Gastrocnemius medialis (tissue), 4 donors: ENCODE data around the gene KRTAP24-1. TPM values are rescaled to one million over a fixed set of nuclear protein-coding genes. Genes with fewer than 3 reads are reported as not detected.

ENCODE experiments used
- ATAC-seq, 2 donors: fragments of 150-250 bp; one replicate each; pipeline ENCODE4 v1.9.1; 2016
- DNase-seq, 2 donors: peaks; one replicate each; pipeline ENCODE4 v3.0.0-alpha.2; 2019
- H3K27ac ChIP-seq, 4 donors: fragments of 200-600 bp; sonication (generic); 1 replicate in 1 of 4; 2 replicates in 3 of 4; pipeline ENCODE4 v1.5.1; 2016 to 2018; ENCODE audit warnings: mild to moderate bottlenecking in 2 of 4, moderate library complexity in 1 of 4
- H3K27me3 ChIP-seq, 3 donors: fragments of 200-600 bp; sonication (generic) in 2 of 3; 1 replicate in 1 of 3; 2 replicates in 2 of 3; pipeline versions ENCODE4 v1.5.1 to v1.6.0; 2016 to 2019; ENCODE audit warnings: mild to moderate bottlenecking in 1 of 3, moderate library complexity in 1 of 3
- H3K36me3 ChIP-seq, 2 donors: fragments of 200-600 bp; sonication (generic) in 1 of 2; one replicate each; pipeline ENCODE4 v1.5.1; 2017 to 2018
- H3K4me1 ChIP-seq, 2 donors: fragments of 200-600 bp; sonication (generic) in 1 of 2; one replicate each; pipeline ENCODE4 v1.5.1; 2016 to 2017; ENCODE audit warnings: mild to moderate bottlenecking in 2 of 2
- H3K4me3 ChIP-seq, 4 donors: fragments of 200-600 bp; sonication (generic) in 3 of 4; 1 replicate in 1 of 4; 2 replicates in 3 of 4; pipeline ENCODE4 v1.5.1; 2016 to 2019; ENCODE audit warnings: mild to moderate bottlenecking in 2 of 4
- H3K9me3 ChIP-seq, 3 donors: fragments of 200-600 bp; sonication (generic) in 2 of 3; 1 replicate in 1 of 3; 2 replicates in 2 of 3; pipeline ENCODE4 v1.5.1; 2016 to 2019
- POLR2A ChIP-seq, 2 donors: fragments of 450-650 bp; IDR thresholded peaks; one replicate each; pipeline ENCODE4 v1.6.1; 2017; ENCODE audit warnings: antibody characterized with exemption in 2 of 2, mild to moderate bottlenecking in 2 of 2, moderate library complexity in 2 of 2
- in situ Hi-C, 4 donors: fragments of 200-750 bp; cut with MboI; loops; one replicate each; pipeline versions ENCODE4 v1.15.0 to v1.8.0; 2017; ENCODE audit warnings: low sequenced_read_pairs in 4 of 4
- intact Hi-C: fragments of 100-400 bp; cut with DNase I; formaldehyde crosslinking; loops from one replicate; pipeline ENCODE4 v1.15.1; 2023; ENCODE audit warnings: low total_unique reads
- total RNA-seq, 4 donors: library from RNA; depleted of rRNA; stranded (reverse); fragments of >200 nt; gene quantifications; one replicate each; pipeline versions ENCODE4 v1.1.0 to v1.2.3, GENCODE V29; 2016
- TF ChIP-seq, protein P1 (sequence below), 5 experiments: fragments of 450-650 bp in 3 of 5; fragments of 200-600 bp in 2 of 5; sonication (generic) in 2 of 5; IDR thresholded peaks in 4 of 5; conservative IDR thresholded peaks in 1 of 5; 1 replicate in 4 of 5; 2 replicates in 1 of 5; pipeline ENCODE4 v1.5.1; 2016 to 2019; ENCODE audit warnings: antibody characterized with exemption in 5 of 5, mild to moderate bottlenecking in 3 of 5, moderate library complexity in 3 of 5

Gene KRTAP24-1
- total RNA-seq, 4 donors from 2014 or later, result not detected

DNA sequence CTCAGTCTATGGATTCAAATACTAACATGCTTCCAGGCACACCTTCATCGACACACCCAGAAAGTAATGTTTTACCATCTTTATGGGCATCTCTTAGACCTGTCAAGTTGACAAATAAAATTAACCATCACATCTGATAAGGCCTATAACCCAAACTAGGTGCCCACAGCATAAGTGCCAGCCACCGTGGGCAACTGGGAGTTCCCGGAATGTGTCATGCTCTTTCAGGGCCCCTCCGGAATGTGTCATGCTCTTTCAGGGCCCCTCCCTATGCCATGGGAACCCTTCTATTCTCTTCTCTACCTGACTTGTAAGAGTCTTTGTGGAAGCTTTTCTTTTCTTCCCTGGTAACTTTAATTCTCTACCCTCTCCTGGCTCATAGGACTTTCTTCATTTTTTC is 26.6 kb downstream of the KRTAP24-1 start:
- Histone ChIP-seq H3K9me3 (no peaks in the 10 kb centered on the region), H3K27me3 (no peaks in the 10 kb centered on the region), H3K4me3 (no peak overlapping the region), H3K4me1 (no peaks in the 10 kb centered on the region), H3K36me3 (no peaks in the 10 kb centered on the region), H3K27ac (no peak overlapping the region)
- TF ChIP-seq, protein P1, sequence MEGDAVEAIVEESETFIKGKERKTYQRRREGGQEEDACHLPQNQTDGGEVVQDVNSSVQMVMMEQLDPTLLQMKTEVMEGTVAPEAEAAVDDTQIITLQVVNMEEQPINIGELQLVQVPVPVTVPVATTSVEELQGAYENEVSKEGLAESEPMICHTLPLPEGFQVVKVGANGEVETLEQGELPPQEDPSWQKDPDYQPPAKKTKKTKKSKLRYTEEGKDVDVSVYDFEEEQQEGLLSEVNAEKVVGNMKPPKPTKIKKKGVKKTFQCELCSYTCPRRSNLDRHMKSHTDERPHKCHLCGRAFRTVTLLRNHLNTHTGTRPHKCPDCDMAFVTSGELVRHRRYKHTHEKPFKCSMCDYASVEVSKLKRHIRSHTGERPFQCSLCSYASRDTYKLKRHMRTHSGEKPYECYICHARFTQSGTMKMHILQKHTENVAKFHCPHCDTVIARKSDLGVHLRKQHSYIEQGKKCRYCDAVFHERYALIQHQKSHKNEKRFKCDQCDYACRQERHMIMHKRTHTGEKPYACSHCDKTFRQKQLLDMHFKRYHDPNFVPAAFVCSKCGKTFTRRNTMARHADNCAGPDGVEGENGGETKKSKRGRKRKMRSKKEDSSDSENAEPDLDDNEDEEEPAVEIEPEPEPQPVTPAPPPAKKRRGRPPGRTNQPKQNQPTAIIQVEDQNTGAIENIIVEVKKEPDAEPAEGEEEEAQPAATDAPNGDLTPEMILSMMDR (IDR thresholded peaks at IDR 0.05 in 4 of 5, conservative IDR thresholded peaks at IDR 0.05 in 1 of 5), result no peak
- TF ChIP-seq POLR2A (IDR thresholded peaks at IDR 0.05), result no peak
- in situ Hi-C loops, result no loop called here
- intact Hi-C loops, result no loop called here
- DNase-seq, result no peak
- no peak for ATAC-seq

DNA sequence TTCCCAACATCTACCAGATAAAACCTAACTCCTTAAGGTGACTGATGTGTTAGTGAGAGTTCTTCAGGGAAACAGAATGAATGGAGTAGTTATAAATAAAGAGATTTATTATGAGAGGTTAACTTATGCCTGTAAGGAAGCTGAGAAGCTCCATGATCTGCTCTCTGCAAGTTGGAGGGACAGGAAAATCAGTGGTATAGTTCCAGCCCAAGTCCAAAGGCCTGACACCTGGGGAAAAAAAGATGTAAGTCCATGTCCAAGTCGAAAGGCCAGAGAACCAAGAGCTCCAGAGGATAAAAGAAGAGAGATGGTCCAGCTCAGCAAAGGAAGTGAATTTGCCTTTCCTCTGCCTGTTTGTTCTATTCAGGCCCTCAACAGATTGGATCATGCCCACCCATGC is 27.1 kb downstream of the KRTAP24-1 start:
- ATAC-seq (no peak), DNase-seq (no peak)
- H3K36me3 ChIP-seq, result no peaks in the 10 kb centered on the region
- H3K4me1 ChIP-seq, result no peaks in the 10 kb centered on the region
- H3K9me3 ChIP-seq, result no peaks in the 10 kb centered on the region
- TF ChIP-seq, protein P1 (IDR thresholded peaks at IDR 0.05 in 4 of 5, conservative IDR thresholded peaks at IDR 0.05 in 1 of 5), result no peak
- no peak for TF ChIP-seq POLR2A (IDR thresholded peaks at IDR 0.05)
- in situ Hi-C loops (no loop called here), intact Hi-C loops (no loop called here)
- H3K4me3 ChIP-seq, result no peak overlapping the region
- H3K27ac ChIP-seq, result no peak overlapping the region
- H3K27me3 ChIP-seq, result no peaks in the 10 kb centered on the region

DNA sequence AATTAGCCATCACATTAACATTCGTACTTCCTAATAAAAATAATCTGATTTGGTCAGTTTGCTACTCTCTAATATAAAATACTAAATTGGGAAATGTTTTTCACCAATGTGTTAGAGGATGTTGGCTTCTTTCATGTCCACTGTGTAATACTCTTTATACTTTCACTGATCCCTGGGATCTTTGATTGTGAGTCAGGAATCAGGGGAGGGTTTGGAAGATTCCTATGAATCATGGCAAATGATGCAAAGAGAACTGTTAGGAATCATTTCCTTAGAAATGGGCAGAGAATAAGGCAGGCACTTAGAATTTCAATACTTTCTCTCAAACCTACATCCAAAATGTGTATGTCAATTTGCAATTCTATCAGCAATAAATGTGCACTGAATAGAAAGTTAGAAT is 31.0 kb downstream of the KRTAP24-1 start:
- H3K27me3 ChIP-seq, result no peaks in the 10 kb centered on the region
- no peak for DNase-seq
- in situ Hi-C loops, result no loop called here
- H3K9me3 ChIP-seq, result no peaks in the 10 kb centered on the region
- TF ChIP-seq, protein P1 (IDR thresholded peaks at IDR 0.05 in 4 of 5, conservative IDR thresholded peaks at IDR 0.05 in 1 of 5), result no peak
- no peak for TF ChIP-seq POLR2A (IDR thresholded peaks at IDR 0.05)
- intact Hi-C loops, result no loop called here
- H3K4me1 ChIP-seq, result no peaks in the 10 kb centered on the region
- ATAC-seq, result no peak
- no peak overlapping the region for H3K4me3 ChIP-seq
- no peaks in the 10 kb centered on the region for H3K36me3 ChIP-seq
- no peak overlapping the region for H3K27ac ChIP-seq

DNA sequence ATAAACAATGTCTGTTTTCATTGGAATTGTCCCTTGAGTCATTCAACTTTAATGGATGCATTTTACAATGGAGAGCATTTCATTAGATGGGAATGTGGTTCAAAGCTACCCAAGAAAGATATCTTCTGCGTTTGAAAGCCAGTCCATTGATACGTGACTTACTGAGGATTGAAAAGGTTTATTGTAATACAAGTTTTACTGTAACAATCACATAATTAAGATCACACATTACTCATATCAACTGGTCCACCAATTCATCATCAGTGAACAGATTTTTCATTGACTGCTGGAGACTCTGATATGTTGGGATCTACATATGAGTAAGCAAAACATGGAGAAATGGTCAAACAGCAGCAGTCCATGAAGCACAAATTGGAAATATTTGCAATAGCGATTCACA is 32.8 kb downstream of the KRTAP24-1 start:
- DNase-seq, result no peak
- no peak for ATAC-seq
- intact Hi-C loops, result no loop called here
- Histone ChIP-seq H3K9me3 (no peaks in the 10 kb centered on the region), H3K27me3 (no peaks in the 10 kb centered on the region), H3K36me3 (no peaks in the 10 kb centered on the region), H3K4me3 (no peak overlapping the region), H3K27ac (no peak overlapping the region), H3K4me1 (no peaks in the 10 kb centered on the region)
- in situ Hi-C loops, result no loop called here
- TF ChIP-seq POLR2A (IDR thresholded peaks at IDR 0.05), result no peak
- TF ChIP-seq, protein P1 (IDR thresholded peaks at IDR 0.05 in 4 of 5, conservative IDR thresholded peaks at IDR 0.05 in 1 of 5), result no peak

DNA sequence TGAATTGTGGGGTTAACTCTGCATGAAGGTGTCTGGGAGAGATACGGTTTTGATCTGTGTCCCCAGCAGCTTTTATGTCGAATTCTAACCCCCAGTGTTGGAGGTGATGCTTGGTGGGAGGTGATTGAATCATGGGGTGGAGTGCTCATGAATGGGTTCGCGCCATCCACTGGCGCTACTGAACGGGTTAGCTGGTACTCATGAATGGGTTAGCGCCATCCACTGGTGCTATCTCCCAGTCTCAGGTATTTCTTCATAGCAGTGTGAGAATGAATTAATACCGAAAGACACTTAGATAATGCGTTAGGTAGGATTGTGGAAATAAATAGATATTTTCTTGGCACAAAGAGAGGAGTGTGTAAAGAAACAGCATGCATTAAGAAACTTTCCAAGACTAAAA is 33.9 kb downstream of the KRTAP24-1 start:
- DNase-seq (no peak), ATAC-seq (no peak)
- H3K27ac ChIP-seq, result no peak overlapping the region
- no peaks in the 10 kb centered on the region for H3K4me1 ChIP-seq
- no peaks in the 10 kb centered on the region for H3K9me3 ChIP-seq
- TF ChIP-seq, protein P1 (IDR thresholded peaks at IDR 0.05 in 4 of 5, conservative IDR thresholded peaks at IDR 0.05 in 1 of 5), result no peak
- no peak for TF ChIP-seq POLR2A (IDR thresholded peaks at IDR 0.05)
- no peaks in the 10 kb centered on the region for H3K36me3 ChIP-seq
- in situ Hi-C loops, result no loop called here
- intact Hi-C loops, result no loop called here
- H3K27me3 ChIP-seq, result no peaks in the 10 kb centered on the region
- no peak overlapping the region for H3K4me3 ChIP-seq
